HEK293 (cell line): ENCODE data around the gene ZCCHC24.

Experiments
- CTCF ChIA-PET: fragments of 350-600 bp; formaldehyde crosslinking; extraction: SDS; loops from one replicate; lab custom pipeline; 2021; ENCODE audit warnings: antibody characterized with exemption; lab: Yijun Ruan, JAX
- POLR2A ChIA-PET: fragments of 300-600 bp; formaldehyde crosslinking; extraction: SDS; loops from one replicate; lab custom pipeline; 2020; ENCODE audit warnings: antibody characterized with exemption, inconsistent platforms; lab: Yijun Ruan, JAX
- H3K27ac ChIP-seq: fragments of 200-500 bp; sonication (Bioruptor generic); 2 replicates; pipeline ENCODE4 v1.5.1; 2014; ENCODE audit warnings: low read depth, low read length, control low read depth, inconsistent platforms; ENCODE audit errors: extremely low read depth
- H3K36me3 ChIP-seq, 2 experiments: fragments of 200-500 bp in 1 of 2; sonication (Bioruptor generic) in 1 of 2; 1 replicate in 1 of 2; 2 replicates in 1 of 2; pipeline ENCODE4 v1.5.1; 2014 to 2017; ENCODE audit warnings: inconsistent platforms in 2 of 2, low read length in 2 of 2; ENCODE audit not compliant: control insufficient read depth in 2 of 2, insufficient read depth in 1 of 2
- H3K4me1 ChIP-seq: fragments of 200-500 bp; sonication (Bioruptor generic); 2 replicates; pipeline ENCODE4 v1.5.1; 2014; ENCODE audit warnings: mild to moderate bottlenecking, low read length, inconsistent platforms; ENCODE audit not compliant: control insufficient read depth, insufficient read depth
- H3K4me3 ChIP-seq: 2 replicates; pipeline ENCODE4 v1.5.1; 2011; ENCODE audit warnings: low read depth, mild to moderate bottlenecking, control low read depth, low read length, moderate library complexity
- H3K9me3 ChIP-seq: fragments of 200-500 bp; sonication (Bioruptor generic); 2 replicates; pipeline ENCODE4 v1.5.1; 2014; ENCODE audit warnings: low read depth, low read length, inconsistent platforms; ENCODE audit not compliant: control insufficient read depth, insufficient read depth
- HOXC10 ChIP-seq: sonication (generic); formaldehyde crosslinking; IDR thresholded peaks from 2 replicates; pipeline ENCODE4 v1.8.1; 2023; ENCODE audit warnings: mild to moderate bottlenecking, missing genetic modification reagents
- HOXD13 ChIP-seq: sonication (generic); formaldehyde crosslinking; IDR thresholded peaks from 2 replicates; pipeline ENCODE4 v1.8.0; 2022; ENCODE audit warnings: missing genetic modification reagents, borderline replicate concordance
- IKZF3 ChIP-seq: fragments of 450-650 bp; IDR thresholded peaks from 2 replicates; pipeline ENCODE4 v1.5.0; 2018; ENCODE audit warnings: missing biosample characterization, mild to moderate bottlenecking, missing genetic modification characterization, moderate library complexity
- KLF9 ChIP-seq: fragments of 450-650 bp; formaldehyde crosslinking; IDR thresholded peaks from 2 replicates; pipeline ENCODE4 v1.5.1; 2016; ENCODE audit warnings: missing biosample characterization, missing genetic modification characterization, low read depth
- PRDM1 ChIP-seq: fragments of 450-650 bp; formaldehyde crosslinking; IDR thresholded peaks from 2 replicates; pipeline ENCODE4; 2016; ENCODE audit warnings: missing biosample characterization, missing genetic modification characterization
- REST ChIP-seq: fragments of 450-650 bp; formaldehyde crosslinking; IDR thresholded peaks from 2 replicates; pipeline ENCODE4 v1.5.1; 2016; ENCODE audit warnings: missing biosample characterization, missing genetic modification characterization
- SP3 ChIP-seq: fragments of 450-650 bp; formaldehyde crosslinking; IDR thresholded peaks from 2 replicates; pipeline ENCODE4 v1.5.1; 2016; ENCODE audit warnings: missing biosample characterization, missing genetic modification characterization
- ZBTB21 ChIP-seq: fragments of 450-650 bp; formaldehyde crosslinking; IDR thresholded peaks from 2 replicates; pipeline ENCODE4 v1.5.1; 2017; ENCODE audit warnings: missing biosample characterization, missing genetic modification characterization
- ZNF133 ChIP-seq: fragments of 450-650 bp; formaldehyde crosslinking; IDR thresholded peaks from 2 replicates; pipeline ENCODE4 v1.5.1; 2016; ENCODE audit warnings: missing biosample characterization, missing genetic modification characterization
- ZNF138 ChIP-seq: fragments of 450-650 bp; formaldehyde crosslinking; IDR thresholded peaks from 2 replicates; pipeline ENCODE4 v1.5.1; 2016; ENCODE audit warnings: missing biosample characterization, missing genetic modification characterization, borderline replicate concordance
- ZNF157 ChIP-seq: fragments of 450-650 bp; formaldehyde crosslinking; IDR thresholded peaks from 2 replicates; pipeline ENCODE4 v1.5.1; 2016; ENCODE audit warnings: missing biosample characterization, missing genetic modification characterization
- ZNF174 ChIP-seq: fragments of 450-650 bp; formaldehyde crosslinking; IDR thresholded peaks from 2 replicates; pipeline ENCODE4 v1.5.0; 2017; ENCODE audit warnings: missing biosample characterization, mild to moderate bottlenecking, missing genetic modification characterization
- ZNF24 ChIP-seq: fragments of 450-650 bp; formaldehyde crosslinking; IDR thresholded peaks from 2 replicates; pipeline ENCODE4 v1.5.1; 2016; ENCODE audit warnings: missing biosample characterization, missing genetic modification characterization
- ZNF292 ChIP-seq: fragments of 450-650 bp; formaldehyde crosslinking; IDR thresholded peaks from 2 replicates; pipeline ENCODE4 v1.5.1; 2016; ENCODE audit warnings: low read depth, missing biosample characterization, missing genetic modification characterization, borderline replicate concordance
- ZNF324 ChIP-seq: fragments of 450-650 bp; formaldehyde crosslinking; IDR thresholded peaks from 2 replicates; pipeline ENCODE4 v1.5.1; 2016; ENCODE audit warnings: missing biosample characterization, missing genetic modification characterization
- ZNF350 ChIP-seq: fragments of 450-650 bp; formaldehyde crosslinking; IDR thresholded peaks from 2 replicates; pipeline ENCODE4 v1.5.0; 2017; ENCODE audit warnings: missing biosample characterization, mild to moderate bottlenecking, missing genetic modification characterization
- ZNF549 ChIP-seq: fragments of 450-650 bp; IDR thresholded peaks from 2 replicates; pipeline ENCODE4 v1.5.1; 2018; ENCODE audit warnings: missing biosample characterization, missing genetic modification characterization, mild to moderate bottlenecking, inconsistent platforms, moderate library complexity
- ZNF596 ChIP-seq: fragments of 450-650 bp; IDR thresholded peaks from 2 replicates; pipeline ENCODE4 v1.5.0; 2018; ENCODE audit warnings: missing biosample characterization, mild to moderate bottlenecking, missing genetic modification characterization, moderate library complexity
- ZNF629 ChIP-seq: fragments of 450-650 bp; formaldehyde crosslinking; IDR thresholded peaks from 2 replicates; pipeline ENCODE4 v1.5.1; 2017; ENCODE audit warnings: missing biosample characterization, missing genetic modification characterization
- ZNF677 ChIP-seq: fragments of 450-650 bp; IDR thresholded peaks from 2 replicates; pipeline ENCODE4 v1.5.0; 2018; ENCODE audit warnings: missing biosample characterization, mild to moderate bottlenecking, missing genetic modification characterization, moderate library complexity
- ZSCAN4 ChIP-seq: fragments of 450-650 bp; formaldehyde crosslinking; IDR thresholded peaks from 2 replicates; pipeline ENCODE4 v1.5.1; 2017; ENCODE audit warnings: missing biosample characterization, missing genetic modification characterization
- TF ChIP-seq, protein P1 (sequence below): fragments of 450-650 bp; formaldehyde crosslinking; IDR thresholded peaks from 2 replicates; pipeline ENCODE4 v1.5.1; 2016; ENCODE audit warnings: missing biosample characterization, missing genetic modification characterization, low read depth
- TF ChIP-seq, protein P2 (sequence below): fragments of 450-650 bp; formaldehyde crosslinking; IDR thresholded peaks from 2 replicates; pipeline ENCODE4 v1.5.1; 2016; ENCODE audit warnings: missing biosample characterization, missing genetic modification characterization, borderline replicate concordance
- TF ChIP-seq, protein P3 (sequence below): fragments of 450-650 bp; formaldehyde crosslinking; IDR thresholded peaks from 2 replicates; pipeline ENCODE4 v1.5.1; 2016; ENCODE audit warnings: missing biosample characterization, missing genetic modification characterization

The ZCCHC24 gene

DNA sequence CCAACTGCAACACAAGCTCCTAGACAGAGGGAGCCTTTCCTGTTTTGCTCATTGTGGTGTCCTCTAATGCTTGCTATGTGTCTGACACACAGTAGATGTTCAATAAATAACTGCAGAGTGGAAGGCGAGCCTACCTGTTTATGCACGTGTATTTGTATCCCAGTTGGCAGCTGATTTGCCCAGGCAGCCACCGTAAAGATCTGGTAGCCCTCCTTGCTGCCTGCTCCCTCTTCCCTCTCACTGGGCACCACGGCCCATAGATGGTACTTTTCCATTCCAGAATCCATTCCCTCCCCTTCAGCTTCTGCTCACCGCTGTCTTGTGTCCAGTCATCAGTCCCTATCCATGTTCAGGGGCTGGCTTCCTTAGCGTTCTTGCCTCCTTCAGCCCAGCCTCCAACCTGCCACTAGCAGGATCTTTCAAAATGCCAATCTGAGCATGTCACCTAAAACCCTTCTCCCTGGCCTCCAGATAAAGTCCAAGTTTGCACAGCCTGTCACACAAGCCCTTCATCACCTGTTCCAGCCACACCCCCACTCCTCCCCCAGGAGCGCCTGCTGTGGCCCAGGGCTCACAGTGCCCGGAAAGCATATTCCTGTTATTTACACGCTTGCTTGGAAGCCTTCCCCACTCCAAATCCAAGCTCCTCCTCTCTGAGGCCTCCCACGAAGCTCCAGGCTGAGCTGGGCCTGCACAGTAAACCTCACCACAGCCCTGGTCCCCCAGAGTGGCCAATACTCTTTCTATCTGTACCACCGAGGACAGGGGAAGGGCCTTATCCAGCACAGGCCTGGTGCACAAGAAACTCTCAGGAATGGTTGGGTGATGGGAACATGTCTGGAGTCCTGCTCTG is 21.0 kb downstream of the ZCCHC24 start:
- CTCF ChIA-PET = interaction anchor here (1.1 kb wide), 1 partner anchor 24 kb away, joined by 3 read pairs; no protein-coding TSS in a partner anchor
- POLR2A ChIA-PET = interaction anchor here (1.0 kb wide), 1 partner anchor 20 kb away, joined by 3 read pairs; no protein-coding TSS in a partner anchor
- H3K27ac ChIP-seq = no peak overlapping the region
- no peak for TF ChIP-seq ZSCAN4
- no peak for TF ChIP-seq ZNF549 (tag by site-specific recombination)
- TF ChIP-seq ZNF174 (tag by site-specific recombination) = no peak
- no peak for TF ChIP-seq PRDM1 (tag by site-specific recombination)
- TF ChIP-seq, protein P1, sequence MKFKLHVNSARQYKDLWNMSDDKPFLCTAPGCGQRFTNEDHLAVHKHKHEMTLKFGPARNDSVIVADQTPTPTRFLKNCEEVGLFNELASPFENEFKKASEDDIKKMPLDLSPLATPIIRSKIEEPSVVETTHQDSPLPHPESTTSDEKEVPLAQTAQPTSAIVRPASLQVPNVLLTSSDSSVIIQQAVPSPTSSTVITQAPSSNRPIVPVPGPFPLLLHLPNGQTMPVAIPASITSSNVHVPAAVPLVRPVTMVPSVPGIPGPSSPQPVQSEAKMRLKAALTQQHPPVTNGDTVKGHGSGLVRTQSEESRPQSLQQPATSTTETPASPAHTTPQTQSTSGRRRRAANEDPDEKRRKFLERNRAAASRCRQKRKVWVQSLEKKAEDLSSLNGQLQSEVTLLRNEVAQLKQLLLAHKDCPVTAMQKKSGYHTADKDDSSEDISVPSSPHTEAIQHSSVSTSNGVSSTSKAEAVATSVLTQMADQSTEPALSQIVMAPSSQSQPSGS (tag by site-specific recombination) = no peak
- TF ChIP-seq ZNF292 (tag by site-specific recombination) = no peak
- TF ChIP-seq ZNF133 = no peak
- TF ChIP-seq ZNF350 (tag by site-specific recombination) = no peak
- no peak for TF ChIP-seq IKZF3 (tag by site-specific recombination)
- no peak for TF ChIP-seq SP3 (tag by site-specific recombination)
- TF ChIP-seq ZNF596 (tag by site-specific recombination) = no peak
- TF ChIP-seq ZNF677 (tag by site-specific recombination) = no peak
- TF ChIP-seq KLF9 = peak; percentile 60; the same call in 1 of the 2 replicates
- TF ChIP-seq, protein P2, sequence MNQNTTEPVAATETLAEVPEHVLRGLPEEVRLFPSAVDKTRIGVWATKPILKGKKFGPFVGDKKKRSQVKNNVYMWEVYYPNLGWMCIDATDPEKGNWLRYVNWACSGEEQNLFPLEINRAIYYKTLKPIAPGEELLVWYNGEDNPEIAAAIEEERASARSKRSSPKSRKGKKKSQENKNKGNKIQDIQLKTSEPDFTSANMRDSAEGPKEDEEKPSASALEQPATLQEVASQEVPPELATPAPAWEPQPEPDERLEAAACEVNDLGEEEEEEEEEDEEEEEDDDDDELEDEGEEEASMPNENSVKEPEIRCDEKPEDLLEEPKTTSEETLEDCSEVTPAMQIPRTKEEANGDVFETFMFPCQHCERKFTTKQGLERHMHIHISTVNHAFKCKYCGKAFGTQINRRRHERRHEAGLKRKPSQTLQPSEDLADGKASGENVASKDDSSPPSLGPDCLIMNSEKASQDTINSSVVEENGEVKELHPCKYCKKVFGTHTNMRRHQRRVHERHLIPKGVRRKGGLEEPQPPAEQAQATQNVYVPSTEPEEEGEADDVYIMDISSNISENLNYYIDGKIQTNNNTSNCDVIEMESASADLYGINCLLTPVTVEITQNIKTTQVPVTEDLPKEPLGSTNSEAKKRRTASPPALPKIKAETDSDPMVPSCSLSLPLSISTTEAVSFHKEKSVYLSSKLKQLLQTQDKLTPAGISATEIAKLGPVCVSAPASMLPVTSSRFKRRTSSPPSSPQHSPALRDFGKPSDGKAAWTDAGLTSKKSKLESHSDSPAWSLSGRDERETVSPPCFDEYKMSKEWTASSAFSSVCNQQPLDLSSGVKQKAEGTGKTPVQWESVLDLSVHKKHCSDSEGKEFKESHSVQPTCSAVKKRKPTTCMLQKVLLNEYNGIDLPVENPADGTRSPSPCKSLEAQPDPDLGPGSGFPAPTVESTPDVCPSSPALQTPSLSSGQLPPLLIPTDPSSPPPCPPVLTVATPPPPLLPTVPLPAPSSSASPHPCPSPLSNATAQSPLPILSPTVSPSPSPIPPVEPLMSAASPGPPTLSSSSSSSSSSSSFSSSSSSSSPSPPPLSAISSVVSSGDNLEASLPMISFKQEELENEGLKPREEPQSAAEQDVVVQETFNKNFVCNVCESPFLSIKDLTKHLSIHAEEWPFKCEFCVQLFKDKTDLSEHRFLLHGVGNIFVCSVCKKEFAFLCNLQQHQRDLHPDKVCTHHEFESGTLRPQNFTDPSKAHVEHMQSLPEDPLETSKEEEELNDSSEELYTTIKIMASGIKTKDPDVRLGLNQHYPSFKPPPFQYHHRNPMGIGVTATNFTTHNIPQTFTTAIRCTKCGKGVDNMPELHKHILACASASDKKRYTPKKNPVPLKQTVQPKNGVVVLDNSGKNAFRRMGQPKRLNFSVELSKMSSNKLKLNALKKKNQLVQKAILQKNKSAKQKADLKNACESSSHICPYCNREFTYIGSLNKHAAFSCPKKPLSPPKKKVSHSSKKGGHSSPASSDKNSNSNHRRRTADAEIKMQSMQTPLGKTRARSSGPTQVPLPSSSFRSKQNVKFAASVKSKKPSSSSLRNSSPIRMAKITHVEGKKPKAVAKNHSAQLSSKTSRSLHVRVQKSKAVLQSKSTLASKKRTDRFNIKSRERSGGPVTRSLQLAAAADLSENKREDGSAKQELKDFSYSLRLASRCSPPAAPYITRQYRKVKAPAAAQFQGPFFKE (tag by site-specific recombination) = no peak
- TF ChIP-seq ZNF138 (tag by site-specific recombination) = no peak
- TF ChIP-seq ZNF629 = no peak
- TF ChIP-seq, protein P3, sequence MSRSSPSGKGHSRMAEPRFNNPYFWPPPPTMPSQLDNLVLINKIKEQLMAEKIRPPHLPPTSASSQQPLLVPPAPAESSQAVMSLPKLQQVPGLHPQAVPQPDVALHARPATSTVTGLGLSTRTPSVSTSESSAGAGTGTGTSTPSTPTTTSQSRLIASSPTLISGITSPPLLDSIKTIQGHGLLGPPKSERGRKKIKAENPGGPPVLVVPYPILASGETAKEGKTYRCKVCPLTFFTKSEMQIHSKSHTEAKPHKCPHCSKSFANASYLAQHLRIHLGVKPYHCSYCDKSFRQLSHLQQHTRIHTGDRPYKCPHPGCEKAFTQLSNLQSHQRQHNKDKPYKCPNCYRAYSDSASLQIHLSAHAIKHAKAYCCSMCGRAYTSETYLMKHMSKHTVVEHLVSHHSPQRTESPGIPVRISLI (tag by site-specific recombination) = no peak
- TF ChIP-seq ZNF24 (tag by site-specific recombination) = no peak
- no peak for TF ChIP-seq HOXC10 (CRISPR knock-in tag)
- no peak for TF ChIP-seq ZNF324
- no peak for TF ChIP-seq REST
- TF ChIP-seq ZBTB21 (tag by site-specific recombination) = no peak
- TF ChIP-seq HOXD13 (CRISPR knock-in tag) = no peak
- TF ChIP-seq ZNF157 (tag by site-specific recombination) = no peak

More for the DNA sequence above, 21.0 kb downstream of the ZCCHC24 start:
- no peaks in the 10 kb centered on the region for H3K9me3 ChIP-seq
- peaks cover 6% of the 10 kb centered on the region; the same call in 1 of the 2 replicates for H3K4me1 ChIP-seq
- no peak overlapping the region for H3K4me3 ChIP-seq
- H3K36me3 ChIP-seq = peaks cover 0 to 18% of the 10 kb centered on the region in 2 experiments; a peak in 2 of 3 replicates
